M059J (cell line): ENCODE data around the gene DOK1. TPM values are rescaled to one million over a fixed set of nuclear protein-coding genes. Genes with fewer than 3 reads are reported as not detected.
"Not testable (repeated sequence)": the region's sequence is repeated elsewhere in the genome, so short reads cannot be mapped to it uniquely, and the experiment has no call there.

ENCODE experiments used
- DNase-seq: peaks from one replicate; pipeline ENCODE4 v3.0.0-alpha.2; 2012; ENCODE audit warnings: low read depth
- total RNA-seq: library from RNA; depleted of rRNA; stranded (reverse); fragments of >200 nt; shearing (Covaris generic); gene quantifications from 2 replicates; pipeline ENCODE4 v1.2.3, GENCODE V29; 2014

The DOK1 gene
- total RNA-seq, 1 experiment from 2014 or later, result 13.3 TPM

GRCh38 chr2:74548285-74548899 is 6.1 kb upstream of the DOK1 start:
- DNase-seq, result no peak

GRCh38 chr2:74548900-74549826 is 5.4 kb upstream of the DOK1 start:
- peak; percentile 36 for DNase-seq

DNA sequence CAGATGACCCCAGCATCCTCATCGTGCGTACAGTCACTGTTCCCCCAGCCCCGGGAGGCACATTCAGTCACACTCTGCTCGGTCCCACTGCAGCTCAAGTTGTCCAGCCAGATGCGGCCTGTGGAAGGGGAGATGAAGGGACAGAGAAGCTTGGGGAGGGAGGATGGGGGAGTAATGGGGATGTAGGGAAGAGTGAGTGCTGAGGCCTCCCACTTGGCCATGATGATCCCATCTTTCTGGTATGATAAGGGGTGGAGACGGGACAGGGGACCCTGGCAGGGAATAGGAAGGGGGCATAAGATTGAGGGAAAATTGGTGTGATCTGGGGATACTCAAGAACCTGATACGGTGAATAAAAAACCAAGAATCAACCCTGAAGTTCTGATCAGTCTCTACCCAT is 4.3 kb upstream of the DOK1 start:
- DNase-seq, result no peak

- no peak for DNase-seq
These were observed 3.0 kb upstream of the DOK1 start for GRCh38 chr2:74551530-74551929.

GRCh38 chr2:74551942-74552913 is 2.3 kb upstream of the DOK1 start:
- DNase-seq, result no peak

DNA sequence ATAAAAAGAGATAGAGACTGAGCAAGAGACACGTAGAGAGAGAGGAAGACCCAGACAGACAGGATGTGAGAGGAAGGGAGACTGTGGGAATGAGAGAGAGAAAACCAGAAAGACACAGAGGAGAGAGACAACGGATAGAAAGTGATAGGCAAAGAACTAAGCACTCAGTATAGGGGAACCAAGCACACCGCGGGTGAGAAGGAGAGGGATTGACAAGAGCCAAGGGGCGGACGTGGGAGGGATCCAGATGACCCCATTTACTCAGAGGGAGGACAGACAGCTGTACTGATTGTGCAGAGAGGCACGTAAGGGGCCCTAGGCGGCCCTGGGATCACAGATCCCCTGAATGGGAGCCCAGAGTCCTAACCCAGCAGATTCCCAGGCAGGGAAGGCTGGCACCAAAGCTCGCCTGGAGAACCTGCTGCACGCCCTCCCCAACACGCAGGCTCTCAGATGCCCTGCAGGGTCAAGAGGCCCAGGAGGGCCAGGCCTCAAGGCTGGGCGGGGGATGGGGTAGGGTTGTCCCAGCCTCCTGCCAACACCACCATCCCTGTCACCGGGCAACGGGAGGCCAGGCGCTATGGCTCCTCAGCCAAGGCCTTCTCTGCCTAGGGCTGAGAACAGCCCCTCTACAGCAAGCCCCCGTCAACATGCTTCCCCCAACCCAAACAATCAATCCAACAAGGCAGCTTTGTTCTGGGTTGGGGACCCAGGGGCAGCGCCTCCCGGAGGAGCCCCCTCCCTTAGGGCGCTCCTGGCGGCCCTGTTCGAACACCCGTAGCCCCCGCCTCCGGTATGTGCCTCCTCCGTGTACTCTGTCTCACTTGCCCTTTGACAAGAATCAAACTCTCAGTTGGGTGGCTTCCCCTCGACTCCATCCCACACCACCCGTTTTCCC is 1.4 kb upstream of the DOK1 start:
- DNase-seq, result peak; percentile 57

- no peak for DNase-seq
These were observed 456 bp downstream of the DOK1 start for GRCh38 chr2:74554820-74555531.

DNA sequence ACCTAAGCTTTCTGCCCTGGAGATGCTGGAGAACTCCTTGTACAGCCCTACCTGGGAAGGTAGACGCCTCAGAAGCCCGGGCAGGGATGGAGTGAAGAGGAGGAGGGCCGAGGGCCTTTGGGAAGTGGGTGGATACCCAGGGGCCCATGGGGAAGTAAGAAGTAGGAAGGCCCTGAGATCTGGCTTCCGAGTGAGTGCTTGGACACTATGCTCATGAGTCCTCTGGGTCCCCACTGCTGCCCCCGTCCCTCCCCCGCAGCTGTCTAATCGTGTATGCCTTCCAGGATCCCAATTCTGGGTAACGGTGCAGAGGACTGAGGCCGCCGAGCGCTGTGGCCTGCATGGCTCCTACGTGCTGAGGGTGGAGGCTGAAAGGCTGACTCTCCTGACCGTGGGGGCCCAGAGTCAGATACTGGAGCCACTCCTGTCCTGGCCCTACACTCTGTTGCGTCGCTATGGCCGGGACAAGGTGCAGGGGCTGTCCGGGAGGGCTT is 1.1 kb downstream of the DOK1 start:
- DNase-seq, result no peak

DNA sequence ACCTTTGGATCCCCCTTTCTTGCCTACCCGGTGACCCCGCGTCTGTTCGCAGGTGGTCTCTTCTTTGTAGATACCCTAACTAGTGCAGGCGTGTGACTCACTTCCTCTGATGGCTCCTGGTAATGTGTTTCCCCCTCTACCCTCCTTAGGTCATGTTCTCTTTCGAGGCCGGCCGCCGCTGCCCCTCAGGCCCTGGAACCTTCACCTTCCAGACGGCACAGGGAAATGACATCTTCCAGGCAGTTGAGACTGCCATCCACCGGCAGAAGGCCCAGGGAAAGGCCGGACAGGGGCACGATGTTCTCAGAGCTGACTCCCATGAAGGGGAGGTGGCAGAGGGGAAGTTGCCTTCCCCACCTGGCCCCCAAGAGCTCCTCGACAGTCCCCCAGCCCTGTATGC is 1.6 kb downstream of the DOK1 start:
- no peak for DNase-seq

DNA sequence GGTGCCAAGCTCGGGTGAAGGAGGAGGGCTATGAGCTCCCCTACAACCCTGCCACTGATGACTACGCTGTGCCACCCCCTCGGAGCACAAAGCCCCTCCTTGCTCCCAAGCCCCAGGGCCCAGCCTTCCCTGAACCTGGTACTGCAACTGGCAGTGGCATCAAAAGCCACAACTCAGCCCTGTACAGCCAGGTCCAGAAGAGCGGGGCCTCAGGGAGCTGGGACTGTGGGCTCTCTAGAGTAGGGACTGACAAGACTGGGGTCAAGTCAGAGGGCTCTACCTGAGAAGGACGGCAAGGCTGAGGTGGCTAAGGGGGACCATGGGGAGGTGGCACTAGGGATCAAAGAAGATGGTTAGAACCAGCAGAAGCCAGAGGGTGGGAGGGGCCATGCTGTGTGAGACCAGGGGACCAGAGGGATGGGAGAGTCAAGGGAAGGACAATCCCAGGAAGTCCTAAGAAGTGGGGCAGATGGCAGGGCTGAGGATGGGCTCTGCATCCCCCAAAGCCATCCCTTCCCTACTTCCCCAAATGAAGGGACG is 2.4 kb downstream of the DOK1 start:
- no peak for DNase-seq

DNA sequence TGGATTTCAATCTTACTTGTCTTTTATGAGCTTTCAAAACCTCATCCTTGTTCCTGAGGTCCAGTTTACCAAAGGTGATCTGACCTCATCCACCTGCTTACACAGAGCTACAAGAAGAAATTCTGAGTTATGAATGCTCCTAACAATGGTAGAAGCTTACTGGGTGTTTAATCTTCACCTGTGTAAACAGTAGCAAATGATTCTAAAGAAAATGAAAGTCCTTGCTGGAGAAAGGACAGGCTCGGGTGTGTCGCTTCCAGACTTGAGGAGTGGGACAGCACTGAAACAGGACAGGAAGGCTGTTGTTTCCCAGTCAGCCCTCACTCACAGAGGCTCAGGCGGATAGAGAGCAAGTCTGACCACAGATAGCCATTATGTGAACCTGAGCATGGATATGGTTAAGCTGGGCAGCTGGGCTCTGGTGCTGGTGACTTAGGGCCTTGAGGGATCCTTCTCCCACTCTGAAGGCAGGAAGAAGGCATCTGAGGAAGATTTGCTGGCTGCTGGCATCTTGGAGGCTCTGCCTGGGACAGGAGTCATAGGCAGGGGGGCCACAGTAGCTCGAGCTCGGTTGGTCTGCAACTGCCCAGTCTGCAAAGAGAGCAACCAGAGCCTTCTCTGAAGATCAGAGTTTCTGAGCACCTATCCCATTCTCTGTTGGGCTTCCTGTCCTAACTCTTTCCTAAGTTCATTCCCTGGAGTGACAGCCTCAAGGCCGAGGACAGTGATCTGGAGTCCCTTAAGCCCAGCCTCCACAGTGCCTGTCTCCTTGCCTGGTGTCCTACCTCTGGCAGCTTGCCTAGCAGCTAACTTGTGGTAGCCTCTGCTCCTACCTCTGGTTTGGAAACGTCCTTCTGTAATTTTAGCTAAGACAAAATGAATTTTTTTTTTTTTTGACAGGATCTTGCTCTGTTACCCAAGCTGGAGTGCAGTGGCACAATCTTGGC is 4.0 kb downstream of the DOK1 start:
- DNase-seq, result no peak

GRCh38 chr2:74559912-74560311 is 5.4 kb downstream of the DOK1 start:
- no peak for DNase-seq

DNA sequence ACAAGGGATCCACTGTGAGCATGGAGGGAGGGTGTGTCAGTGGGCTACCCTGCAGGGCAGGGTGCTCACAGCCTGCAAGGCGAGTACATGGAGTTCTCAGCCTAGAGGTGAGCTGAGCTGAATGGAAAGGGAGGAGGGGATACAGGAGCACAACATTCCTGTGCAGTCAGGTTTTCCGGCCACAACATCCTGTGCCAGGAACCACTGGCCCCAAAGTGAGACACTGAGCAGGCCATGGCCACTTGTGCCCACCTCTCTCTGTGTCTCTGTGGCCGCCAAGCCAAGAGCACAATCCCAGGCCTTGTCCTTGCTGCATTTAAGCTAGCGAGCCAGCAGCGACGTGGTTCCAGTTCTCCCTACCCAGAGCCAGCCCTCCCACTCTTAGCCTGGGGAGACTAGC is 6.1 kb downstream of the DOK1 start:
- DNase-seq, result peak; percentile 81

- DNase-seq, result not testable (repeated sequence)
These were observed 6.5 kb downstream of the DOK1 start for GRCh38 chr2:74561022-74561421.

DNA sequence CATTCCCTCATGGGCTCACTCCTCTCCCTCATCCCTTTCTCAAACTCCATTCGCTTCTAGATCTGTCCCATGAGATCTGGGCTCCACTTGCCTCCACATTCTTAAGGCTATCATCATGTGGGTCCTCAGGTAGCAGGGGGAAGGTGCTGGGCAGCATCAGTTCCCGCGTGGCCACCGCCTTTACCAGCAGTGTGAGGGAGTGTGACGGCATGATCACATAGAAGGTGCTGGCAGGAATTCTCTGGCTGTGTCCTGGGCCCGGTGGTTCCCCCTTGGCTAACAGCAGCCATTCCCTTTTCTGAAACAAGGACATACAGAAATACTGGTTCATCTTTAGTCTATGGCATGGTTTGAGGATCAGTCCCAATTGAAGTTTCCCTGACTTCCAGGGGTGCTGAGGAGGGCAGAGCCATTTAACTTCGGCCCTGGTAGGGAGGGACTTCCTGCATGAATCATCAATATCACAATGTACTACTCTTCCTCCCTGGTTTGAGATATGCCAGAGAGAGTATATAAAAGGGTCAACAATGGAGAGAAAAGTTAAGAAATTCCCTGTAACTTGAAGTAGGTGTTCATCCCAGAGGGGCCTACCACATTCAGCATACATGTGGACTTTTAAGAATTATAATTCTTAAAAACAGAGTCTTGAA is 7.7 kb downstream of the DOK1 start:
- DNase-seq, result no peak

DNA sequence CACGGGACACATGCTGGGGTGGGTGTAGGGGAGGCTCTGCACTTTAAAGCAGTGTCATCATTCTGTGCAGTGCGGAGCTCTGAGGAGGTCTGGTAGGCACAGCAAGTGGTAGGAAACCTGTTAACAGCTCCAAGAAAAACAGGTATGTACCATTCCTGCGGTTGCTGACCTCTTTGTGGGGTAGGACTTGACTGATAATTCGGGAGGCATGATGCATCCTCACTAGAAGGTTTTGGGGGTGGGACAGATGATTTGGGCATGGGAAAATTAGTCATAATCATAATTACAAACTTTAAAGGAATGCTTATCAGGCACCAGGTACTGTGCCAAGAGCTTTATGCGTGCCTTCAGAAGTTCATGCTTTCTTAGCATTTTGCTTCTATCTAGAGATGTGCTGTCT is 9.7 kb downstream of the DOK1 start:
- DNase-seq, result peak; percentile 95

- no peak for DNase-seq
These were observed 11.7 kb downstream of the DOK1 start for GRCh38 chr2:74566076-74566753.

DNA sequence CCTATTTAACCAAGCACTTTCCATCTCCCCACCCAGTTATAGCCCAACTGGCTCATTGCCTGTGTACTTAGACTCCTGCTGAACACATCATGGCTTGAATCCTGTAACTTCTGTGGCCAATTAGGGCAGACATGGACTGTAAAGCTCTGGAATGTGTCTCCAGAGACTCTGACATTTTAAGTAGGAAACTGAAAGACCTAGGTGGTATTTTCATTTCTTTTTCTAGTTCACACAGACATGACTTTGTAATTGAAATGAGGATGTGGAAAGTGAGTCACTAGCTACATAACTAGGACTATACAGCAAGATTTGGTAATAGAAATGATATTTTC is 12.2 kb downstream of the DOK1 start:
- peak; percentile 88 for DNase-seq
